Activated T-cell treated with anti-CD3 and anti-CD28 coated beads for 4 hours (primary cell): ENCODE measurements around the gene ANO4.
"Not testable (repeated sequence)": the region's sequence is repeated elsewhere in the genome, so short reads cannot be mapped to it uniquely, and the experiment has no call there.

Experiments
- DNase-seq: peaks from one replicate; pipeline ENCODE4 v3.0.0-alpha.2; 2020

ANO4 gene

DNA sequence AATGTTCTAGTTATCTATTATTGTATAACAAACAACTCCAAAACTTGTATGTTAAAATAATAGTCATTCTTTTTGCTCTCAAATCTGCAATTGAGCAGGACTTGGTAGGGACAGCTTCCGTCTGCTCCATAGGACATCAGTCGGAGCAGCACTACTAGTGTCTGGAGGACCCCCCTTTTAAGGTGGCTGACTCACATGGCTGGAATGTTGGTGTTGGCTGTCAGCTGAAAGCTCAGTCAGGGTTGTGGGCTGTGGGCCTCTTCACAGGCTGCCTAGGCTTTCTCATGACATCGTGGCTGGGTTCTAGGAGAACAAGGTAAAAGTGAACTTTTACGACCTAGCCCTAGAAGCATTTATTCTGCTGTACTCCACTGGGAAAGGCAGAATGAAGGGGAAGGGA lies 160.6 kb downstream of the ANO4 start:
- no peak for DNase-seq

GRCh38 chr12:100956311-100956852 lies 161.8 kb downstream of the ANO4 start:
- no peak for DNase-seq

- DNase-seq = no peak
Observed at GRCh38 chr12:100959481-100959880, 164.9 kb downstream of the ANO4 start.

- no peak for DNase-seq
Observed at GRCh38 chr12:100962086-100962712, 167.6 kb downstream of the ANO4 start.

DNA sequence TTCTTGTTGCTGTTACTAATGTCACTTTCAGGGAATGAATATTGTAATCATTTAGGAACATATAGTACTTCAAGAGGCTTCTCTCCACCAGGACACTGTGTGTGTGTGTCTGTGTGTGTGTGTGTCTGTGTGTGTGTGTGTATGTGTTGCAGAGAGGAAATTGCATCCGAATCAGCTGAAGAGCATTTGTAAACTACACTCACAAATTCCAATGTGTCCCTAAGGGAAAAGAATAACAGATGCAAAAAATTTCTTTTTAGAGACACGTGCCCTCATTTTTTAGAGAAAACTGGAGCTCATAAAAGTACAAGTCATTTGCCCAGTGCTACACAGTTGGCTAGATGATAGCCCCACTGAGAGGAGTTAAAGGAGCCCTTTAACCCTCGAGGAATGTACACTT lies 168.8 kb downstream of the ANO4 start:
- DNase-seq = no peak

DNA sequence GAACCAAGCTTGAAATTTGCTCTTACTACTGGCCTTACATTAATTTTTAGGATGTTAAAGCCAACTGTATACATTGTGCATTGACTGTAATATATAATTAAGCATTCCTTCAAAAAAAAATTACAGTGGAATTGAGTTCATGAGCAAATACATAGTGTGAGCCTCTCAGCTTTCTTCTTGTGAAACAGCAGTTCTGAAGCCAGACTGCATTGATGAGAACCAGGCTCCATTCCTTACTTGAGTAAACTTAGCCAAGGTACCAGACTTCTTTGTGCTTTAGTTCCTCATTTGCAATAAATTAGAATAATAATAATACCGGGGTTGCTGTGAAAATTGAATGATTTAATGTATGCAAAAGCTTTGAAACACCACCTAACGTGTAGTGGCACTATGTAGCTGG lies 169.5 kb downstream of the ANO4 start:
- no peak for DNase-seq

- DNase-seq = no peak
Observed at GRCh38 chr12:100967189-100967588, 172.6 kb downstream of the ANO4 start.

GRCh38 chr12:100970894-100971293 lies 176.3 kb downstream of the ANO4 start:
- no peak for DNase-seq

DNA sequence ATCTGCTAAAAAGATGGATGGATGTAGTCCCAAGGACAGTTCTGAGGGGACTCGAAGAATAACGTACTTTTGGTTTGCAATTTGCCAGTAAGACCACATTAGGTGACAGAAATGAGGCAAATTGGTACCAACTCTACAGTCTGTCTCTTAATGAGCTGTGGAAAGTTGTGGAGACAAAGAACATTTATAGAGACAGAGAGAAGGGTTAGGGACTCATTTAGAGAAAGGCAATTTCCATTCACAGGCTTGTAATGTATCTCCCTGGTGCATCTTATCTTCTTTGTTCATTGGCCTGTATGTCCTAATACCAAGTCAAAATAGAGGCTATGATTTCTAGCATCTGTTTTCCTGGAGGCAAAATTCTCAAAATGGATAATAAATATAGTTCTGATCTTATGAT lies 177.5 kb downstream of the ANO4 start:
- no peak for DNase-seq

- no peak for DNase-seq
Observed at GRCh38 chr12:100974341-100974740, 179.8 kb downstream of the ANO4 start.

- no peak for DNase-seq
Observed at GRCh38 chr12:100974747-100975146, 180.2 kb downstream of the ANO4 start.

- DNase-seq = no peak
Observed at GRCh38 chr12:100976735-100977134, 182.2 kb downstream of the ANO4 start.

- DNase-seq = no peak
Observed at GRCh38 chr12:100980856-100981255, 186.3 kb downstream of the ANO4 start.

GRCh38 chr12:100982511-100983183 lies 188.1 kb downstream of the ANO4 start:
- no peak for DNase-seq

DNA sequence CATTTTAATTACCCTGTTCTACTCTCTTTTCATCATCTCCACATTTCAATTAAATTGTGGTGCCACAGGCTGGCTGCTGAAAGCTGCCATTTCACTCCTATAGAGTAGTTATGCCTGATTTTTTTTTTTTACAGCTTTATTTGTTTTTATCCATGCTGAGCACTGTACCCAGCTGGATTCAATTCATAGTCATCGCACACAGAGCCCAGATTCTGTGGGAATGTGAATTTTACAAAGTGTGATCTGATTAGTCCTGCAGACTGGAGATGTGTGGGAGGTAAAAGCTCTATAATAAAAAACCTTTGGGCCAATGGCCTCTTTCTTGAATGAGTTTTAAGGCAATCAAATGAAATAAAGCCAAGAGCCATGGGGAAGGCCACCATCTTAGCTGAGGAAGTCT lies 190.2 kb downstream of the ANO4 start:
- no peak for DNase-seq

DNA sequence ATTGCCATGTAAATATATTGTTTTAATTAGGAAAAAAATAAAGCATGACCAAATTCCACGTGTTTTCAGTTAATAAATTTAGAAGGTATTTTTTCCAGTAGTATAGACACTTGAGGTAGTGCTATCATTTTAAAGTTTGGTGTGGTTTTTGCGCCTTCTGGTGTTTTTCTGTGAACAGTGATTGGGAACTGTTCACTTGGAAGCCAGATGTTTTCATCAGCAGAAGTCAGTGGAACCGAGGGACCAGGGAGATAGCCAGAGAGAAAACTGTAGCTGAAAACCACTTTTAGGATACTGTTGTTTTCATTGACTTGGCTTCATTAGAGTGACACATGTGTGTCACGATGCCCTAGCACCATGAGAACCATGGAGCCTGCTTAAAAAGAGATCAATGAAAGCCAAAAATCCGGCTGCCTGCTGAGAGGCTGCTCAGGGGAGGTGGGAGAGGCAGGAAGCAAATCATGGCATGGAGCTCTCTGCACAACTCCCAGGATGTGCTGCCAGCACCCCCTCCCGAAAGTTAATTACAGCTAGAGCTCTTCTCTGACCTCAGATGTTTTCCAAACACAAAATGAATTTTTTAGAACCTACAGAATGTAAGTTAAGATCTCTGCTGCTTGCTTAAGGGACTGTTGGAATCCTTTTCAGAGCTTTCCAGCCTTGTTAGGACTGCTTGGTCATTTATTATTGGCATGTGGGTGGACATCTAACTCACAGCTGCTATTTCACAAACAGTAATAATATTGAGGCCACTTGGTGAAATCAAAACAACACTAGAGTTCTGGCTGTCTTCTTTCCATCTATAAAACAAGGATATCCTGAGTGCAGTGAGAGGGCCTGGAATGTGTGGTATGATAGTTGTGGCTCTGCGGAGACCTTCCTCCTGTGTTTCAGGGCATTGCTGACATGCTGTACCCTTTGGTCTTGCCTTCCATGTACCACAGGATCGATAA lies 192.3 kb downstream of the ANO4 start:
- no peak for DNase-seq

DNA sequence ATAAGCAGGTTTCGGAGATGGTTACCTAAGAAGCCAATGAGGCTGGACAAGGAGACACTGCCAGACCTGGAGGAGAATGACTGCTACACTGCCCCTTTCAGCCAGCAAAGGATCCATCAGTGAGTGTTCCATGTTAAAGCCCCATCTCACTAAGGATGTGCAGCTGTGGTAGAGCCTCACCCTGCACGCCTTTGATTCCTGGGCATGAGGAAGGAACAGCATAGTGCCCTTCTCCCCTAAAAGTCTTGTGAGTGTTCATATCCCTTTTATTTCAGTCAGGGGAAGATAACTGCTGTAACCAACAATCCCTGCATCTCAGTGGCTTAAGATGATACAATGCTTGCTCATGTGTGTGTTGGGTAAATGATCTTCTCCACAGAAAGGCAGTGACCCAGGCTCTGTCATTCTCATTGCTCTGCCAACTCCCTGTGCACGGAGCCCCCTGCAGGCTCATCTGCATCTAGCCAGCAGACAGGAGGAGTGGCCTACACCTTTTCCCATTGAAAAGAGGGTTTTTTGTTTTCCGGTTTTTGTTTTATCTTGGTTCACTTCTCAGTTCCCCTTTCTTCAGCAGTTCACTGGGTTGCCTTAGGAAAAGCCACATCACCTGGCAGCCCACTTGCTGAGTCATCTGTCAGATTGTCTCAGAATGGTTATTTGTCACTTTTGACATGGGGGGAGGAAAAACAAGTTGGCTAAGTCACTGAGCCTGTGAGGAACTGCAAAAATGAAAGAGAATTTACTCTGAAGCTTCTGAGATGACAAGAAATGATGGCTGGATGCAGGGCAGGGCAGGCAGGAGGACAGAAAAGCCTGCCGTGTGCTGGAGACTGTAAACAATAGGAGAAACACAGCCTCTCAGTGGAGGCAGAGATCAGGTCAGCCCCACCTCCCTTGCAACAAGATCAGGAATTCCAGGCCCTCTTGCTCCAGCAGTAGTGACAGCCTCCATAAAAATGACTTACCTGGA lies 193.3 kb downstream of the ANO4 start:
- no peak for DNase-seq

GRCh38 chr12:100989509-100989908 lies 194.9 kb downstream of the ANO4 start:
- not testable (repeated sequence) for DNase-seq

DNA sequence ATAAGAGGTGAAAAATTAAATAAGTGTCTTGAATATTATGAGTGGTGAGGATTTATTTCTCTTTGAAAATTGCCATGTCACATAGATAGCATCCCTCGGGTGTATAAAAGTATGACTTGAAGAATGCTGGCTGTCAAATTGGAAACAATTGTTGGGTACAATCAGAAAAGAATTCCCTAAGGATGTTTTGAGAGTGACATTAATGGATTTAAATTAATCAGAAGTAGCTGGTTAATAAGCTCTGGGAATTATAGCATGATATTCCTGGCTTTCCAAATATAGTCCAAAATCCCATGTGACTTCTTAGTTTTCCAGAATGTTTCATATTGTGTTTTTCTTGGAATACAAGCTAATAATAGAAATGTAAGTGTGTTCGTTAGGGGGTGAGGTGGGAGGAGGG lies 196.5 kb downstream of the ANO4 start:
- no peak for DNase-seq

GRCh38 chr12:100992194-100992593 lies 197.6 kb downstream of the ANO4 start:
- no peak for DNase-seq

- no peak for DNase-seq
Observed at GRCh38 chr12:100993916-100994450, 199.4 kb downstream of the ANO4 start.

DNA sequence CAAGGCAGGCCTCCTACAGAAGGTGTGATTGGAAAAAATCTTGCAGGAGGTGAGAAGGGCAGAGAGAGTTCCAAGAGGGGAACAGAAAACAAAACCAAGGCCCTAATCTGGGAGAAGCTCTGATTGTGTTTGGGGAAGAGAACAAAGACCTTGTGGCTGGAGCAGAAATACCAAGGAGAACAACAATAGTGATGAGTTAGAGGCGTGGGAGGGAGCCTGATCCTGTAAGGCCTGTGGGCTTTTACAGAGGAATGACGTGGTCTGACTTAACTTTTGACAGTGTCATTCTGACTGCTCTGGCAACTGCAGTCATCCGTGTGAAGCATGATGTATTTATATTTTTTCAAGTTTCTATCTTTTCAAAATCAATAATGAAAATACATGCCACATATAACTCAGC lies 200.6 kb downstream of the ANO4 start:
- DNase-seq = no peak
